NCI-H748 (cell line): ENCODE results near the gene GGA1.

Source experiments
- DNase-seq: peaks from one replicate; lab custom pipeline; 2025; ENCODE audit not compliant: unreplicated experiment; lab: John Stamatoyannopoulos, UW

Gene GGA1

DNA sequence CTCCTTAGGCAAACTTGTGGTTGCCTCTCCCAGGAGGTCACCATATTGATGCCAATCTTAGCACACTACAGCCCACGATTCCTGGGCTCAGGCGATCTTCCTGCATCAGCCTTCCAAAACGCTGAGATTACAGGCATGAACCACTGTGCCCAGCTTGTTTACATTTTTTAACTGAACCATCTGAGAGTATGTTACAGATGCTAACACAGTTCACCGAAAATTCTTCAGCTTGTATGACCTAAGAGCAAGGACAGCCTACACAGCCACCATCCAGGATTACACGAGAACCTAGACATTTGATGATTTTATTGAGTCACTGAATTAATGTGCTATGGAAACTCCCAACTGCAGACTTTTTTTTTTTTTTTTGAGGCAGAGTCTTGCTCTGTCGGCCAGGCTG lies 61.0 kb downstream of the GGA1 start:
- no peak for DNase-seq

DNA sequence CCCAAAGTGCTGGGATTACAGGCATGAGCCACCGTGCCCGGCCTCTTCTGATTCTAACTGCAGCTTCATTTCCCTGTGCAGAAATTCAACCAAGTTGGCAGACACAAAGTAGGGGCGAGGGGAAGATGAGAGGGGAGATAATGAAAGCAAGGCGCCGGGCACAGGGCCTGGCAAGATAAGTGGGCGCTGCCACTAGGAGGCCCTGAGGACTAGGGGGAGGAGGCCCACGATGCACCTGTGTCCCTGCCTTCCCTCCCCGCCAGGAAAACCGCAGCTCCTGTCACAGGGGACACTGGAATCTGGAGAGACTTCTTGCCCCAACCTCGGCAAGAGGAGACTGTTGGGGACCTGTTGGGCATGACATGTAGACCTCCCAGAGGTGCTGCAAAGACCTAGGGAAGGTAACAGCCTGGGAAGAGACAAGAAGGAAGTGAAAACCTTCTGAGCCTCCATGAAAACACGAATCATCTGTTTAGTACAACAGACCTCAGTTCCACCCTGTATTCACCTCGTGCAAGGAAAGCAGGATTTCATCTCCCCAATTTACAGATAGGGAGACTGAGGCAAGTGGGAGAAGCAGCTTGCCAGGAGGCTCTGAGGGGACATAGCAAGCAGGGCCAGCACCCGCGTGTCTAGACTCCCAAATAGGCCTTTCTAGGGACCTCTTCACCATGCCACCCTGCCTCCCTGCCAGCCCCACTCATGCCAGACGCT lies 63.7 kb downstream of the GGA1 start:
- DNase-seq = no peak

DNA sequence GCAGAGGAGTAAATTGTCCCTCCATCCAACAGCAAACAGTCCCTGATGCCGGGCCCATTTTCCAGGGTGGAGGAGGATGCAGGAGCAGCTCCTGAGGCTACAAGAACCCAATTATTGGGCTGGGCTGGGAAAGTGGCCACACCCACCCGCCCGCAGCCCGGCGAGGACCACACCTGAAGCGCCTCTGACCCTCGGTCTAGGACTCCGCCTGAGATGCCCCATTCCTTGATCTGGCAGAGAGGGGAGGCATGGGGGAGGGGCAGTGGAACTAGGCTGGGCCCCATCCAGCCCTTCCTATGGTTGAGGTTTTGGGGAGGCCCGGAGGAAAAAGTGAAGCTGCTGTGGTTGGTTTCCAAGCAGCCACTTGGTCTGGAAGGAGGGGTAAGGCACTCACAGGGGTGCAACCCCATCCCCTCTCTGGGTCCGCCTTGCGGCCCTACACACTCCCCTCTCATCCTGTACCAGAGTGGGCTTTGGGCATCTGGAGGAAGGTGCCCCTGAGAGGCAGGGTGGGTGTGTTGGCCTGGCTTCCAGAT lies 64.4 kb downstream of the GGA1 start:
- no peak for DNase-seq

DNA sequence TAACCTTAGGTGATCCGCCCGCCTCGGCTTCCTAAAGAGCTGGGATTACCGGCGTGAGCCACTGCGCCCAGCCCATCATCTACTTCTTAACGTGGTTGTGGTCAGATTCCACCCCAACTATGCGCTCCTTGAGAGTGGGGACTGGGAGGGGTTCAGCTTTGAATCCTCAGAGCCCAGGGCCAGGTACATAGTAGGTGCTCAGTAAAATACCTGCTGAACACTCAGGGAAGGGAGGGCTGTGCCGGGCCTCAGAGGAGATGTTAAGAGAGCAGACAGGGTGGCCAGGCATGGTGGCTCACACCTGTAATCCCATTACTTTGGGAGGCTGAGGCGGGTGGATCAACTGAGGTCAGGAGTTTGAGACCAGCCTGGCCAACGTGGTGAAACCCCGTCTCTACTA lies 65.6 kb downstream of the GGA1 start:
- DNase-seq = no peak

DNA sequence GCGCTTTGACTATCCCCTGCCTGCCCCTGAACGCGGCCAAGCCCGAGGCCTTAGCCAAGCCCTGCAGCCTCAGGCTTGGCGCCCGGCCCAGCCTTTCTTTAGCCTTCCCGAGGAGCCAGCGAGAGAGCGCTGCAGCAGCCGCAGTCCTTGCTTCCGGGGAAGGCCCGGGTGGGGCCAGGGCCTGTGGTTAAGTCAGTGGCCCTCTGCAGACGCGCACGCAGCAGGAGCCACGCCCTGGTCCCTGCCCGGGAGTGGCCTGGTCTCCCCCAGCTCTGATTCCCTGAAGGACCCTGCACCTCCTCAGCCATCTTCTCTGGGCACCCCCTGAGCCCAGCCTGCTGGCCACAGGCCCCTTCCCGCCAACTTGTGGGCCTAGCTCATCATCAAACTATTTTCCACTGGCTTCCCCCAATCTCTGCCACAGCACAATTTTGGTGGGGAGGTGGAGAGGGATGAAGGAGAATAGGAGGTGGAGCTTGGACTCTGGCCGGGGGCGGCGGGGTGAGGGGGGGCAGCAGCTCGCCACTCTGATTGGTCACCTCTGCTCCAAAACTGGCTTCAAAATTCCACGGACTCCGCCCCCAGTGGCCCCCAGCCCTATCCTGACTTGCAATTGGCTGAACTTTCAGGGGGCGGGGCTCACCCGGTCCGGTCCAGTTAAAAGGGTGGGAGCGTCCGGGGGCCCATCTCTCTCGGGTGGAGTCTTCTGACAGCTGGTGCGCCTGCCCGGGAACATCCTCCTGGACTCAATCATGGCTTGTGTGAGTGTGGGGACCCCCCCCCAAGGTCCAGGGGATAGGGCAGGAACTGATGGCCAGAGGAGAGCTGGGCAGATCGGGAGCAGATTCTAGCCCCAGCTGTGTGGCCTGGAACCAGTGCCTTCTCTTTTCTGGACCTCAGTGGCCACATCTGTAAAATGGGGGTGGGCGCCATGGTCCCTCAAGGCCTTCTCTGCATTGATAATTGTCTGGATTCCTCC lies 66.6 kb downstream of the GGA1 start, which contains the start of gene LGALS1:
Gene LGALS1, plus strand, starts transcription at position 686 of the 979 bp plus-strand sequence. Its CDS starts 67 bp downstream, at position 753.
- peak; percentile 64 for DNase-seq

DNA sequence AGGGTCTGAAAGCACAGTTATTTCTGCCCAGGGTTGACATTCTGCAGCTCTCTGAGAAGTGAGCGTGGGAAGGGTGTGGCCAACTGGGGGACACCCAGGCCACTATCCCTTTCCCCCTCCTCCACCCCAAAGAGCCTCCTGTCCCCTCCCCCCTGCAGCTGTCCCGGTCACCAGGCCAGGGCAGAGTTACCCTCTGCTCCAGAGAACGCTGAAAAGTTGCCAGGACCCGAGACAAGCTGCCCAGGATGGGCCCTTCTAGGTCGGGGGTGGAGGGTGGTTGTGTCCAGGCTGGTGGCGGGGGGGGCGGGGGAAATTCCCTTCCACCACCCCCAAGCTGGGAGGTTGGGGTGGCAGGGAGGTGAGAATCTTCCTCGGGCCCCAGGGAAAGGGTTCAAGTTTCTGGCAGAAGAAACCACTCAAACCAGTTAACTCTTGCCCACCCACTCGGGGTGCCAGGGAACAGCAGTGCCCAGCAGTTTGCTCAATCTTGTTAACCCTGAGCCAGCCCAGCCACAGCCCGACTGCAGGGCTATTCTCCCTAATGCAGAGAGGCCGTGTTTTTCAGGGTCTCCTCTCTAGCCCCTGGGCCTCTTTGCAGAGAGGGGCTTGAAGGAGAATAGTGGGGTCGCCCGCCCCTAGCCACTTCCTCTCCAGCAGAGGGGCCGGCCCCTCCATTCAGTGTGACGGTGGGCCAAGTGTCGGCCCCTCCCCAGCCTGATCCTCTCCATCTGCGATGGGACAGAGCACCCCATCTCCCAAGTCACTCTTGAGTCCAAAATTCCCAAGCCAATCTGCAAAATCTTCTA lies 67.5 kb downstream of the GGA1 start:
- DNase-seq = no peak

DNA sequence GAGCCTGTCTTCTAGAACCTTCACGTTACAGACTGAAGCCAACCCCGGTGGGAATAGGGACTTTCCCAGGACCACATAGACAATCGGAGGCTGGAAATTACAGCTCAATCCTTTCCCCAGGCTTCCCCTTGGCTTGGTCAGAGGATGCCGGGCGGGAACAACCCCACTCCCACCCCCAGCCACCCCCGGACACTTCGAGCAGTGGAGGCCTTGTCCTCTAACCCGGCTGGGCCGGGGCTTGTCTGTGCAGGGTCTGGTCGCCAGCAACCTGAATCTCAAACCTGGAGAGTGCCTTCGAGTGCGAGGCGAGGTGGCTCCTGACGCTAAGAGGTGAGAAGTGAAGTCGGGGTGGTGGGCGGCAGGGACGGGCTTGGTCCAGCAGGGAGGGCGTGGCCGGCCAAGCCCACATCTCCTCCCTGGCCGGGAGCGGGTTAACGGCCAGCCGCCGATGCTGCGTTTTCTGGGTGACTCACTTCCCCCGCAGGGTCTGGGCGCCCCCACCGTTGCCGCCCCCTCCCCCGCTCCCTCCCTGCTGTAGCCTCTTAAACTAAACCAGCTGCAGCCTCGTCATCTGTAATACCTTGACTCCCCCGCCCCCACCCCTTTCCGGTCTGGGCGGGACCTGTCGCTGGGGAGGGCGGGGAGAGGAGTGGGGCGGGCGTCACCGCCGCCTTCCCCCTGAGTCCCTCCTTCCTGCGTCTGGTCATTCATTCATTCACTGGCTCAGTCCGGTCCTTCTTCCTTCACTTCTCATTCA lies 68.3 kb downstream of the GGA1 start:
- peak; percentile 71 for DNase-seq

DNA sequence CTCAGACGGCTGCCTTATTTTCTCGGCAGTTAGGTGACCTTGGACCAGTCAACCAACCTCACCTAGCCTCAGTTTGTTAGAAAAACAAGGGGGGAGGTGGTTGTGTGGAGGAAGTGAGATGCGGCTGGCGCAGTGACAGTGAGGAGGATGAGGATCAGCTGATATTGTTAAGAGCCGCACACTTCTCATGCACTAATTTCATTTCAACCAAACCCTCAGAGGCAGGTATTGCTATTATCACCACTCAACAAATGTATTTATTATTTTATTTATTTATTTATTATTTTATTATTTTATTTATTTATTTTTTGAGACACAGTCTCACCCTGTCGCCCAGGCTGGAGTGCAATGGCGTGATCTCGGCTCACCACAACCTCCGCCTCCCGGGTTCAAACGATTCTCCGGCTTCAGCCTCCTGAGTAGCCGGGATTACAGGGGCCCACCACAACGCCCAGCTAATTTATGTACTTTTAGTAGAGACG lies 68.9 kb downstream of the GGA1 start:
- no peak for DNase-seq

DNA sequence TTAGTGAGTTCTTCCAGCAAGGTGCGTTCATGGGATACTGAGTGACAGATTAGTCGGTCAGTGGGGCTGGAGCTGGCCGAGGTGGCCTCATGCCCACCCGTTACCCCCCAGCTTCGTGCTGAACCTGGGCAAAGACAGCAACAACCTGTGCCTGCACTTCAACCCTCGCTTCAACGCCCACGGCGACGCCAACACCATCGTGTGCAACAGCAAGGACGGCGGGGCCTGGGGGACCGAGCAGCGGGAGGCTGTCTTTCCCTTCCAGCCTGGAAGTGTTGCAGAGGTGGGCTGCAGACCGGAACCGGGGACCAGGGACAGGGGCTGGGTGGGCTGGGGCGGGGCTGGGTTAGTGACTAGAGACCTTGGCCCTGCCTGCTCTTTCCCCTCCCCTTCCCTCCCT lies 69.7 kb downstream of the GGA1 start:
- DNase-seq = no peak

DNA sequence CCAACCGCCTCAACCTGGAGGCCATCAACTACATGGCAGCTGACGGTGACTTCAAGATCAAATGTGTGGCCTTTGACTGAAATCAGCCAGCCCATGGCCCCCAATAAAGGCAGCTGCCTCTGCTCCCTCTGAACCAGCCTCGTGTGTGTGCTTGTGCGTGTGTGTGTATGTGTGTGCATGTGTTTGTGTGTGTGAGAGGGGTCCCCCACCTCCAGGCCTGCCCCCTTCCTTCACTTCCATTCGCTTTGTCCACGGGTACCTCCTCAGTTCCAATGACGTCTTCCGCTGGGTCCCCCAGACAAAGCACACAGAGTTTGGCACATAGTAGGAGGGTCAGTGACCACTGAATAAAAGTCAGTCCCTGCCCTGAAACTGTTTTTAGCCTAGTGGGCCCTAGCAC lies 71.0 kb downstream of the GGA1 start:
- no peak for DNase-seq

DNA sequence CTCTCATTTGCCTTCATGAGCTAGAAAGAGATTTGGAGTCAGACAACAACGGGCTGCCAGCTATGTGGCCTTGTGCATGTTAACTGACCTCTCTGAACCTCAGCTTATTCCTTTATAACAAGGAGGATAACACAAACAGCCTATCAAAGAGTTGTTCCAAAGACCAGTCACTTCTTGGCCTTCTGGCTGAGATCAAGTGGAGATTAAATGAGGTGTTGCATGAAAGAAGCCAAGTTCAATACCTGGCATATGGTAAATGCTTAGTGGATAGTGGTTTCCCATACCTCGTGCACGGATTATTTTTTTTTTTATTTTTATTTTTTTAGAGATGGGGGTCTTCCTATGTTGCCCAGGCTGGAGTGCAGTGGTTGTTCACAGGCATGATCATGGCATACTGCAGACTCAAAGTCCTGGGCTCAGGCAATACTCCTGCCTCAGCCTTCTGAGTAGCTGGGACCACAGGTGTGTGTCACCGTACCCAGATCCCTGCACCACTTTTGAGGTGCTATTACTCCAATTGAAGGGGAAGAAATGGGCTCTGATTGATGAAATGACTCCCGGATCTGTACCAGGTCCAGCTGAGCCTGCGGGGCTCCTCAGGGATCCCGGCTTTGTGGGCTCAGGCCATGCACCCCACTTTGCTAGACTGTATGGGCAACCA lies 71.7 kb downstream of the GGA1 start:
- DNase-seq = no peak

DNA sequence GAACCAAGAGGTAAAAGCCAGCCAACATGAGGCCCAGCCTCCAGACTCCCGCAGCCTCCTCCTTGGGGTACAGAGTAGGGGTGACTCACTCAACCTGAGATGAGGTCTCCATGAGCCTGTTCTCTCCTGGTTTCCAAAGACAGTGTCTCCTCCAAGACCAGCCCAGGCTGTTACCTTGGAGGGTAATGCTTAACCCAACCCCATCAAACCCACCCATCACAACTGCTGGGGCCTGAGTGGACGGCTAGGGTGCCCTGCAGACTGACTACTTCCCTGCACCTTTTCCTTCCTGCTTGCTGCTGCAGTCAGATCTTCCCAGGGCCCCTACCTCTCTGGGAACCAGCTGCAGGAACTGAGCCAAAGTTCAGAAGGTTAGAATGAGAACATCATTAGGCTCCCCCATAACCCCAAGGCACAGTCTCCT lies 72.4 kb downstream of the GGA1 start:
- DNase-seq = no peak

DNA sequence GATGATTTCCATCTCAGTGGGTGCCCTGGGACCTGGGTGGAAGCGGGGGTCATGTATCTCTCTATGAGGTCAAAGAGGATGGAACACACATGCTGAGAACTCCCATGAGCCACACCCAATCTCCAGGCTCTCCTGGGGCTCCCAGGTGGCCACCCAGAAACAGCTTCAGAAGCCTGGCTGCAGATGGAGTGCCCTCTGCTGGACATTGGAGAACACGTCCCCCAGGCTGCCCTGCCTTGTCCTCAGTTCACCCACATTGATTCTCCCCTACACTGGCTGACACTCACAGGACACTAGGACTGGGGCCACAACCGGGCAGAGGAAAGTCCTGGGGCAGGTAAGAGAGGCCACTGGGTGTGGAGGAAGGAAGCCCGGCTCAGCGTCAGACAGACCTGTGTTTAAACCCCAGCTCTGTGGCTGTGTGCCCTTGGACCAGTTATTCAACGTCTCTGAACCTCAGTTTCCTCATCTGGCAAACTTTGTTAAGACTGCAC lies 73.0 kb downstream of the GGA1 start:
- DNase-seq = peak; percentile 56
